Breast epithelium (tissue), 4 donors: ENCODE results near the gene IL1R2. TPM values are rescaled to one million over a fixed set of nuclear protein-coding genes. Genes with fewer than 3 reads are reported as not detected.

Experiments
- DNase-seq, 2 donors: peaks; one replicate each; pipeline ENCODE4 v3.0.0-alpha.2; 2019; ENCODE audit warnings: low spot score in 2 of 2
- H3K27ac ChIP-seq, 2 donors: fragments of 200-600 bp; sonication (generic) in 1 of 2; one replicate each; pipeline ENCODE4 v1.5.1; 2016 to 2019; ENCODE audit warnings: mild to moderate bottlenecking in 1 of 2
- H3K27me3 ChIP-seq, 2 donors: fragments of 200-600 bp; sonication (generic) in 1 of 2; one replicate each; pipeline versions ENCODE4 v1.5.1 to v1.6.0; 2017 to 2019; ENCODE audit warnings: control low read depth in 1 of 2, mild to moderate bottlenecking in 1 of 2
- H3K36me3 ChIP-seq: fragments of 200-600 bp; one replicate; pipeline ENCODE4 v1.5.1; 2019
- H3K4me1 ChIP-seq, 2 donors: fragments of 200-600 bp; sonication (generic); one replicate each; pipeline ENCODE4 v1.5.1; 2016 to 2019; ENCODE audit warnings: control low read depth in 1 of 2
- H3K4me3 ChIP-seq, 3 donors: fragments of 200-600 bp; sonication (generic); 1 replicate in 2 of 3; 2 replicates in 1 of 3; pipeline ENCODE4 v1.5.1; 2016 to 2019; ENCODE audit warnings: mild to moderate bottlenecking in 3 of 3, moderate library complexity in 2 of 3
- H3K9me3 ChIP-seq, 2 donors: fragments of 200-600 bp; sonication (generic) in 1 of 2; one replicate each; pipeline ENCODE4 v1.5.1; 2016 to 2019; ENCODE audit warnings: control low read depth in 1 of 2
- POLR2A ChIP-seq: fragments of 450-650 bp; IDR thresholded peaks from one replicate; pipeline ENCODE4 v1.6.1; 2016; ENCODE audit warnings: antibody characterized with exemption, mild to moderate bottlenecking, moderate library complexity
- POLR2AphosphoS5 ChIP-seq, 3 donors: sonication (generic); formaldehyde crosslinking; IDR thresholded peaks; one replicate each; pipeline ENCODE4 v1.6.1; 2017; ENCODE audit warnings: antibody characterized with exemption in 3 of 3
- intact Hi-C: fragments of 100-400 bp; cut with DNase I; formaldehyde crosslinking; loops from one replicate; pipeline ENCODE4 v1.15.1; 2023; ENCODE audit warnings: low total_unique reads
- total RNA-seq, 3 donors: library from RNA; depleted of rRNA; stranded (reverse); fragments of >200 nt; gene quantifications; one replicate each; pipeline ENCODE4 v1.1.0, GENCODE V29; 2016
- TF ChIP-seq, protein P1 (sequence below), 3 donors: fragments of 450-650 bp; IDR thresholded peaks; one replicate each; pipeline ENCODE4 v1.5.1; 2016 to 2017; ENCODE audit warnings: antibody characterized with exemption in 3 of 3, mild to moderate bottlenecking in 3 of 3, moderate library complexity in 3 of 3

The IL1R2 gene, protein sequence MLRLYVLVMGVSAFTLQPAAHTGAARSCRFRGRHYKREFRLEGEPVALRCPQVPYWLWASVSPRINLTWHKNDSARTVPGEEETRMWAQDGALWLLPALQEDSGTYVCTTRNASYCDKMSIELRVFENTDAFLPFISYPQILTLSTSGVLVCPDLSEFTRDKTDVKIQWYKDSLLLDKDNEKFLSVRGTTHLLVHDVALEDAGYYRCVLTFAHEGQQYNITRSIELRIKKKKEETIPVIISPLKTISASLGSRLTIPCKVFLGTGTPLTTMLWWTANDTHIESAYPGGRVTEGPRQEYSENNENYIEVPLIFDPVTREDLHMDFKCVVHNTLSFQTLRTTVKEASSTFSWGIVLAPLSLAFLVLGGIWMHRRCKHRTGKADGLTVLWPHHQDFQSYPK
- total RNA-seq = 1 to 10 TPM; 8.2 to 9.8 (median 8.2) TPM

DNA sequence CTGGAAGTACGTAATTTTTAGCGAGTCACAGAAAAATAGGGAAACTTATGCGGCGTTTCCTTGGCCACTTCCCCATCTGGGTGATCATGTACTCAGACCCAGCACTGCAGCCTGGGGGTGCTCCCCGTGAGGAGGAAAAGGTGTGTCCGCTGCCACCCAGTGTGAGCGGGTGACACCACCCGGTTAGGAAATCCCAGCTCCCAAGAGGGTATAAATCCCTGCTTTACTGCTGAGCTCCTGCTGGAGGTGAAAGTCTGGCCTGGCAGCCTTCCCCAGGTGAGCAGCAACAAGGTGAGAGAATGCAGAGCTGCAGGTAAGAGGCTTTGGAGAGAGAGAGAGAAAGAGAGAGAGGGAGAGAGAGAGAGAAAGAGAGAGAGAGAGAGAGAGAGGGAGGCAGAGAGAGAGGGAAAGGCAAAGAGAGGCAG lies at the start of gene IL1R2:
Gene IL1R2, plus strand, starts transcription at position 240 of the 425 bp plus-strand sequence. CDS start 16,616 bp downstream, outside the sequence.
- intact Hi-C loops = no loop called here
- no peaks in the 10 kb centered on the region for H3K4me1 ChIP-seq
- H3K4me3 ChIP-seq = no peak within 1 kb of the TSS
- no peak within 1 kb of the TSS for H3K27ac ChIP-seq
- TF ChIP-seq POLR2A = no peak
- TF ChIP-seq, protein P1, sequence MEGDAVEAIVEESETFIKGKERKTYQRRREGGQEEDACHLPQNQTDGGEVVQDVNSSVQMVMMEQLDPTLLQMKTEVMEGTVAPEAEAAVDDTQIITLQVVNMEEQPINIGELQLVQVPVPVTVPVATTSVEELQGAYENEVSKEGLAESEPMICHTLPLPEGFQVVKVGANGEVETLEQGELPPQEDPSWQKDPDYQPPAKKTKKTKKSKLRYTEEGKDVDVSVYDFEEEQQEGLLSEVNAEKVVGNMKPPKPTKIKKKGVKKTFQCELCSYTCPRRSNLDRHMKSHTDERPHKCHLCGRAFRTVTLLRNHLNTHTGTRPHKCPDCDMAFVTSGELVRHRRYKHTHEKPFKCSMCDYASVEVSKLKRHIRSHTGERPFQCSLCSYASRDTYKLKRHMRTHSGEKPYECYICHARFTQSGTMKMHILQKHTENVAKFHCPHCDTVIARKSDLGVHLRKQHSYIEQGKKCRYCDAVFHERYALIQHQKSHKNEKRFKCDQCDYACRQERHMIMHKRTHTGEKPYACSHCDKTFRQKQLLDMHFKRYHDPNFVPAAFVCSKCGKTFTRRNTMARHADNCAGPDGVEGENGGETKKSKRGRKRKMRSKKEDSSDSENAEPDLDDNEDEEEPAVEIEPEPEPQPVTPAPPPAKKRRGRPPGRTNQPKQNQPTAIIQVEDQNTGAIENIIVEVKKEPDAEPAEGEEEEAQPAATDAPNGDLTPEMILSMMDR (IDR thresholded peaks at IDR 0.05) = peak in 1 of 3 donors; percentile 20
- TF ChIP-seq POLR2AphosphoS5 (IDR thresholded peaks at IDR 0.05) = peak in 1 of 3 donors; percentile 14
- no peaks in the 10 kb centered on the region for H3K9me3 ChIP-seq
- DNase-seq = peak in 1 of 2 donors; percentile 30
- no peaks in the 10 kb centered on the region for H3K27me3 ChIP-seq
- no peaks in the 10 kb centered on the region for H3K36me3 ChIP-seq

DNA sequence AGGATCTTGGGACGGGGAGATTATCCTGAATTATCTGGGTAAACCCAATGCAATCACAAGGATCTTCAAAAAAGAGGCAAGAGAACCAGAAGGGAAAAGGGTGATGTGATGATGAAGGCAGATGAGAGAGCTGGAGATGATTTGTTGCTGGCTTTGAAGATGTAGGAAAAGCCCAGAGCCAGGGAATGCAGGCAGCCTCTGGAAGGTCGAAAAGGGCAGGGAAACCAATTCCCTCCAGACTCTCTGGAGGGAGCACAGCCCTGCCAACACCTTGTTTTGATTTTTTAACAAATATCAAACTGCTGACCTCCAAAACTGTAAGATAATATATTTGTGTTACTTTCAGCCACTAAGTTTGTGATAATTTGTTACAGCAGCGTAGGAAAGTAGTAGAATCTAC lies 48.9 kb upstream of the IL1R2 start:
- TF ChIP-seq POLR2AphosphoS5 (IDR thresholded peaks at IDR 0.05) (peak in 1 of 3 donors; percentile 45), POLR2A (no peak)

DNA sequence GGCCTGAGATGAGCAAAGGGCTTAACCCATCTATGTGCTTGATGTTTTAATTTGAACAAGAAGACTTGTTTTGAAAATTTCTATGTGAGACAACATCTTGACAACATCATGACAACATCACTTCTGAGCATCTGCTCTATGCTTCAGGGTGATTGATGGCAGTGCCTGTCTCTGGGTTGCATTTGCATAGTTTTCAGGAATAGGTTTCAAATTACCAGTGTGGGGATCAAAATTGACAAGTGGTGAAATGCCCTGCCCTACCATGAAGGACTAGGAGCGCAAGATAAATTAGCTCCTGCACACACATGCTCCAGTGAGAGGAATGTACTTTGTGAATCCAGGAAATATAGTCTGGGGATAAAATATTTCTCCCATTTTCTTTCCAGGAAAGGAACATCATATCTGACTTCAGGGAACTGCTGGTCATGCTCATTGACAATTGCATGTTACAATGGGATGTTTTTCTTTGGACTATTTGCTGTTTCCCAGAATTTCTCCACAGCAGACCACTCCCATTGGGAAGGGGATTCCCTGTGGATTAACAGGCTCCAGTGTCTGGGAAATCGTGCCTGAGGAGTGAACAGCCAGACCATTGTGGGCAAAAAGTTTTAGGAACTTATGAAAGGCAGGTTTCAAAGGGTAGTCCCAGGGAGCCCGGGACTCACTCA lies 45.3 kb upstream of the IL1R2 start:
- no peaks in the 10 kb centered on the region for H3K36me3 ChIP-seq
- H3K27me3 ChIP-seq = no peaks in the 10 kb centered on the region
- intact Hi-C loops = no loop called here
- no peak for DNase-seq
- no peaks in the 10 kb centered on the region for H3K4me1 ChIP-seq
- no peak overlapping the region for H3K4me3 ChIP-seq
- H3K27ac ChIP-seq = no peak overlapping the region
- no peaks in the 10 kb centered on the region for H3K9me3 ChIP-seq
- TF ChIP-seq POLR2AphosphoS5 (IDR thresholded peaks at IDR 0.05) = no peak
- TF ChIP-seq POLR2A = no peak
- TF ChIP-seq, protein P1 (IDR thresholded peaks at IDR 0.05) = no peak

More for the DNA sequence above, 48.9 kb upstream of the IL1R2 start:
- Histone ChIP-seq H3K27ac (peak overlapping the region in 1 of 2 donors; percentile 52), H3K4me3 (no peak overlapping the region), H3K27me3 (no peaks in the 10 kb centered on the region), H3K4me1 (no peaks in the 10 kb centered on the region), H3K9me3 (peaks cover 0 to 9% of the 10 kb centered on the region in 2 donors), H3K36me3 (no peaks in the 10 kb centered on the region)
- DNase-seq = no peak
- intact Hi-C loops = no loop called here

DNA sequence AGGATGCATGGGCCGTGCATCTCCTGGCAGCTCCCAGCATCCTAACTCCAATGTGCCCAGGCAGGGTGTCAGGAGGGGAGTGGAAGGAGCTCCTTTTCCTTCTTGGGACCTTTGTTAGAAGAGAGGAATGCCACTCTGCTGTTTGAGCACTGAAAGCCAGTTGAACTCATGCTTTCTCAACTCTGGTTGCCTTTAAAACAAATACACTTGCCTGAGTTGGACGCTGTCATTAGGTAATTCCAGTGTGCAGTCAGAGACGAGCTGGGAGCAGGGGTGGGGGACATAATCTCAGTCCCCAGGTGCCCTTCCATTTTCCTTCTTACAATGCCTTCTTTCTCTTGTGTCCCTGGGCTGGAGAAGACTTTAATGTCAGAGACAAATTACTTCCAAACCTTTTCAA lies 44.4 kb upstream of the IL1R2 start:
- TF ChIP-seq POLR2A = no peak
- no peak for TF ChIP-seq POLR2AphosphoS5 (IDR thresholded peaks at IDR 0.05)
- TF ChIP-seq, protein P1 (IDR thresholded peaks at IDR 0.05) = no peak
- Histone ChIP-seq H3K9me3 (no peaks in the 10 kb centered on the region), H3K4me1 (no peaks in the 10 kb centered on the region), H3K27me3 (no peaks in the 10 kb centered on the region), H3K4me3 (no peak overlapping the region), H3K36me3 (no peaks in the 10 kb centered on the region), H3K27ac (no peak overlapping the region)
- DNase-seq = no peak
- intact Hi-C loops = no loop called here

DNA sequence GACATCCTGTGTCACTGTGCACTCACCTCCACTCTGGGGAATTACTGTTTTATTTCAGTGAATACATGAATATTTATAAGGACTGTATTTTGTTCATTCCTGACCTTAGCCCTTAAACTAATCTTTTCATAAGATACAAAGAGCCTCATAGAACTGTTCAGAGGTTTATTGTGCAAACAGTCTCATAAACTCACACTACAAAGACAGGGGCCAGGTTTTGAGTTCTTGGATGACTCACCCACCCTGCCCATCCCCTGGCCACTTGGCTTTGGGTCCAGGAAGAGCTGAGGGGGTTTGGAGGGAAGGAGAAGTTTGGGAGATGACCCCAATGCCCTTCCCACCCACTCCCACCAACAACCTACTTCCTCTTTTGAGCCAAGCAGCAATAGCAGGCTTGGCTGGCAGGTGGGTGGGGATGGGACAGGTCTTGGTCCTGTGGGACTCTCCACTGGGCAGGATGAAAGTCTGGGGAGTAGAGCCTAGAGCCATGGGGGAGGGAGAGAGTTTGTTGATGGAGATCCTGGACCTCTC lies 43.1 kb upstream of the IL1R2 start:
- no peak for DNase-seq
- no peaks in the 10 kb centered on the region for H3K9me3 ChIP-seq
- H3K4me1 ChIP-seq = no peaks in the 10 kb centered on the region
- no peak overlapping the region for H3K4me3 ChIP-seq
- intact Hi-C loops = no loop called here
- H3K36me3 ChIP-seq = no peaks in the 10 kb centered on the region
- H3K27me3 ChIP-seq = no peaks in the 10 kb centered on the region
- TF ChIP-seq POLR2A = no peak
- TF ChIP-seq, protein P1 (IDR thresholded peaks at IDR 0.05) = no peak
- TF ChIP-seq POLR2AphosphoS5 (IDR thresholded peaks at IDR 0.05) = no peak
- no peak overlapping the region for H3K27ac ChIP-seq
